OCI-LY3 (cell line): Measurements from ENCODE around the gene CRIM1.

Experiments
- CTCF ChIP-seq: fragments of 200-600, 300-600 bp; sonication (generic); IDR thresholded peaks from 2 replicates; pipeline ENCODE4 v1.5.1; 2014; ENCODE audit warnings: antibody characterized with exemption, low read length, low read depth
- EZH2phosphoT487 ChIP-seq: fragments of 200-600 bp; shearing (Covaris generic); IDR thresholded peaks from 2 replicates; pipeline ENCODE4 v1.6.1; 2018; ENCODE audit warnings: antibody characterized with exemption, mixed run types, low read depth

- peak; percentile 32 for TF ChIP-seq CTCF
- TF ChIP-seq EZH2phosphoT487: no peak
These were observed 22.1 kb upstream of the CRIM1 start for GRCh38 chr2:36333350-36334012.
